Spleen (tissue), 13 donors: Measurements from ENCODE around the gene ATP10B. TPM values are rescaled to one million over a fixed set of nuclear protein-coding genes. Genes with fewer than 3 reads are reported as not detected.
"Not testable (repeated sequence)": the region's sequence is repeated elsewhere in the genome, so short reads cannot be mapped to it uniquely, and the experiment has no call there.

Experiments used
- DNase-seq: peaks from one replicate; pipeline ENCODE4 v3.0.0-alpha.2; 2020
- H3K27ac ChIP-seq, 8 donors: fragments of 200-600 bp; sonication (generic) in 7 of 8; 1 replicate in 4 of 8; 2 replicates in 4 of 8; pipeline versions ENCODE4 v1.5.0 to v1.8.0; 2016 to 2021; ENCODE audit warnings: inconsistent platforms in 4 of 8, mild to moderate bottlenecking in 4 of 8, moderate library complexity in 1 of 8
- H3K27me3 ChIP-seq, 7 donors: fragments of 200-600 bp; sonication (generic) in 6 of 7; replicated peaks in 1 of 7; 1 replicate in 4 of 7; 2 replicates in 3 of 7; pipeline versions ENCODE4 v1.5.0 to v1.8.0; 2016 to 2021; ENCODE audit warnings: inconsistent platforms in 3 of 7, mild to moderate bottlenecking in 1 of 7
- H3K36me3 ChIP-seq, 6 donors: fragments of 200-600 bp; sonication (generic) in 5 of 6; 1 replicate in 4 of 6; 2 replicates in 2 of 6; pipeline versions ENCODE4 v1.5.0 to v1.8.0; 2016 to 2021; ENCODE audit warnings: inconsistent platforms in 2 of 6
- H3K4me1 ChIP-seq, 6 donors: fragments of 200-600 bp; sonication (generic) in 5 of 6; 1 replicate in 3 of 6; 2 replicates in 3 of 6; pipeline versions ENCODE4 v1.5.0 to v1.8.0; 2016 to 2021; ENCODE audit warnings: inconsistent platforms in 3 of 6
- H3K4me3 ChIP-seq, 8 donors: fragments of 200-600 bp; sonication (generic) in 7 of 8; 1 replicate in 4 of 8; 2 replicates in 4 of 8; pipeline versions ENCODE4 v1.5.0 to v1.8.0; 2016 to 2021; ENCODE audit warnings: inconsistent platforms in 4 of 8, mild to moderate bottlenecking in 4 of 8, moderate library complexity in 2 of 8
- H3K9me3 ChIP-seq, 8 donors: fragments of 200-600 bp; sonication (generic) in 7 of 8; 1 replicate in 4 of 8; 2 replicates in 4 of 8; pipeline versions ENCODE4 v1.5.0 to v1.8.0; 2016 to 2021; ENCODE audit warnings: inconsistent platforms in 4 of 8
- POLR2A ChIP-seq, 3 donors: fragments of 450-650 bp; IDR thresholded peaks; one replicate each; pipeline ENCODE4 v1.5.1; 2017; ENCODE audit warnings: antibody characterized with exemption in 3 of 3, mild to moderate bottlenecking in 1 of 3
- POLR2AphosphoS5 ChIP-seq, 3 donors: sonication (generic); formaldehyde crosslinking; IDR thresholded peaks; one replicate each; pipeline ENCODE4 v1.5.1; 2017; ENCODE audit warnings: antibody characterized with exemption in 3 of 3
- WGBS, 5 donors: extraction: QIAGEN DNeasy Blood & Tissue Kit in 3 of 5; methylation state at CpG; one replicate each; pipeline versions ENCODE4 v1.1.5 to v1.1.7; 2013 to 2018; 5-methylcytosine and 5-hydroxymethylcytosine counted together
- intact Hi-C: fragments of 100-400 bp; cut with DNase I; formaldehyde crosslinking; loops from one replicate; pipeline ENCODE4 v1.15.0; 2023; ENCODE audit warnings: low total_unique reads
- long read RNA-seq, 2 donors: transcript quantifications; one replicate each; lab custom pipeline, GENCODE V29; 2026
- polyA plus RNA-seq, 3 donors: library from polyadenylated mRNA; stranded (reverse); fragments of 200-250 nt; gene quantifications; one replicate each; pipeline ENCODE4 v1.2.1, GENCODE V29; 2013
- total RNA-seq, 7 donors: library from RNA; depleted of rRNA in 3 of 7; stranded (reverse); fragments of >200 nt in 3 of 7; fragmentation: NEBNext Ultra II Directional in 4 of 7; extraction: Animal tissue kit (Norgen Biotek cat#: 25700) in 4 of 7; gene quantifications; one replicate each; pipeline versions ENCODE4 v1.1.0 to v1.2.1, GENCODE V29; 2016 to 2021
- TF ChIP-seq, protein P1 (sequence below), 11 experiments: fragments of 200-600 bp in 7 of 11; fragments of 450-650 bp in 4 of 11; sonication (generic) in 4 of 11; IDR thresholded peaks in 8 of 11; conservative IDR thresholded peaks in 3 of 11; 1 replicate in 7 of 11; 2 replicates in 4 of 11; pipeline versions ENCODE4 v1.4.0 to v1.8.0; 2016 to 2021; ENCODE audit warnings: antibody characterized with exemption in 11 of 11, inconsistent platforms in 4 of 11, mild to moderate bottlenecking in 1 of 11
- donor health status: healthy with polysubstance abuse.
- donor health status: DM: no; HTN: no; CAD: no; lungs with moderate emphysema.
- donor health status: DM: no; HTN: no; CAD: no.
- donor health status: Bipolar disorder and iron deficiency.
- donor health status: healthy.
- donor health status: DM: no; HTN: no; CAD: no.
- donor health status: DM: yes; HTN: yes; CAD: no.

ATP10B gene, protein sequence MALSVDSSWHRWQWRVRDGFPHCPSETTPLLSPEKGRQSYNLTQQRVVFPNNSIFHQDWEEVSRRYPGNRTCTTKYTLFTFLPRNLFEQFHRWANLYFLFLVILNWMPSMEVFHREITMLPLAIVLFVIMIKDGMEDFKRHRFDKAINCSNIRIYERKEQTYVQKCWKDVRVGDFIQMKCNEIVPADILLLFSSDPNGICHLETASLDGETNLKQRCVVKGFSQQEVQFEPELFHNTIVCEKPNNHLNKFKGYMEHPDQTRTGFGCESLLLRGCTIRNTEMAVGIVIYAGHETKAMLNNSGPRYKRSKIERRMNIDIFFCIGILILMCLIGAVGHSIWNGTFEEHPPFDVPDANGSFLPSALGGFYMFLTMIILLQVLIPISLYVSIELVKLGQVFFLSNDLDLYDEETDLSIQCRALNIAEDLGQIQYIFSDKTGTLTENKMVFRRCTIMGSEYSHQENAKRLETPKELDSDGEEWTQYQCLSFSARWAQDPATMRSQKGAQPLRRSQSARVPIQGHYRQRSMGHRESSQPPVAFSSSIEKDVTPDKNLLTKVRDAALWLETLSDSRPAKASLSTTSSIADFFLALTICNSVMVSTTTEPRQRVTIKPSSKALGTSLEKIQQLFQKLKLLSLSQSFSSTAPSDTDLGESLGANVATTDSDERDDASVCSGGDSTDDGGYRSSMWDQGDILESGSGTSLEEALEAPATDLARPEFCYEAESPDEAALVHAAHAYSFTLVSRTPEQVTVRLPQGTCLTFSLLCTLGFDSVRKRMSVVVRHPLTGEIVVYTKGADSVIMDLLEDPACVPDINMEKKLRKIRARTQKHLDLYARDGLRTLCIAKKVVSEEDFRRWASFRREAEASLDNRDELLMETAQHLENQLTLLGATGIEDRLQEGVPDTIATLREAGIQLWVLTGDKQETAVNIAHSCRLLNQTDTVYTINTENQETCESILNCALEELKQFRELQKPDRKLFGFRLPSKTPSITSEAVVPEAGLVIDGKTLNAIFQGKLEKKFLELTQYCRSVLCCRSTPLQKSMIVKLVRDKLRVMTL (N-terminal part only)
- total RNA-seq (not detected), polyA plus RNA-seq (under 1 TPM in 1 of 3 donors, not detected in 2; 0.06 TPM)
- long read RNA-seq, donor 1: 0 reads
- long read RNA-seq, donor 2: 0 reads

DNA sequence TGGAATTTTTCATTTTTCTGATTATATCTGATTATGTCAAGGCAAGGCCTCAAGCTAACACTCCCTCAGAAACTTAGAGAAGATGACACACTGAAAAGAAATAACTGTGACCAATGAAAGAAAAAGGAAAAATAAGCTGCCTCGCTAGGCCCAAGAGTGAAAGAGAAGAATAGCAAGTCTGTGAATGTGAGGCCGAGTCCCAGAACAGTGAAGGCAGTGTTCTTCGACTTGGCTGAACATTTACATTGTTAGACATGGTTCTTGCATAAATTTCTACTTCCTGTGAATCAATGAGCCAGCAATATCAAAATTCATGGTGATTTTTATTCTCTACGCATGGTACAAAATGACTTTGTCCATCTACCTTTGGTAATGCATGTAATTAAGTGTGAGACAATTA, at the start of gene ATP10B:
Gene ATP10B (minus strand): TSS at position 163 of the 400 bp plus-strand sequence. CDS start 164,137 bp downstream, outside the sequence.
- WGBS, 5 donors: 65 to 87% (median 78%) methylated on average over 4 of the region's 4 CpGs
- no peak for TF ChIP-seq POLR2A (IDR thresholded peaks at IDR 0.05)
- Histone ChIP-seq H3K9me3 (peaks cover 0 to 5% (median 0%) of the 10 kb centered on the region in 8 donors), H3K27ac (no peak within 1 kb of the TSS), H3K36me3 (no peaks in the 10 kb centered on the region), H3K4me3 (no peak within 1 kb of the TSS), H3K27me3 (no peaks in the 10 kb centered on the region), H3K4me1 (no peaks in the 10 kb centered on the region)
- intact Hi-C loops: no loop called here
- no peak for DNase-seq

DNA sequence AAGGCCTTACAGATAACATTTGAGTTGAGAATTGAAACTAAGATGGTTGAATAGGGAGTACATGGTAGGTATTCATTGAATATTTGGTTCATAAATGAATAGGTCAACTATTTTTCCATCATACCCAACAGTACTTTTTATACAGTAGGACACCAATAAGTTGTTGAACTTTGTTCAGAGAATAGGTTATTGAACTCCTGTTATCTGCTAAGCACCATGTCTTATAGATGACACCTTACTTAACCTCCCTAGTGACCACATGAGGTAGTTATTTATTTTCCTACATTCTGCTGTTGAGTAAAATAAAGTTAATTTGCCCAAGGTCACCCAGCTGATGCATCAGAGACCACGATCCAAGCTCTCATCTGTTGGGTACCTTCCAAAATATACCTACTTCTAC, 49.6 kb upstream of the ATP10B start:
- WGBS, 5 donors: 63 to 74% (median 65%) methylated on average over 1 of the region's 1 CpG

DNA sequence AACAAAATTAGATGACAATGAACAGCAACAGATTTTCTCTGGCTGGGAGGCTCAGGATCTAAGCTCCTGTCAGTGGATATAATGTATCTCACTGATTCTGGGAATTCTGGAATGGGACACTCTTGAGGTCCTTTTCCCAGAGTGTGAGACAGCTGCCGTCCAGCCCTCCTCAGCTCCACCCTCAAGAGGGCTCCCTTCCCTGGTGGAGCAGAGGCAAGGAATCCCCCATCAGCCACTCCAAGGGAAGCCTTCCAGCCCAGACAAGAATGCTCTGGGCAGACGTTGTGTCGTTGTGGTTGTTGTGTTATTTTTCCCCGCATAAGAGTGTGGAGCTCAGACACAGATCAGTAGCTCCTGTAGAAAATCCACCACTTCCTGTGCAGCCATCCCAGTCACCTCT, 47.7 kb upstream of the ATP10B start:
- WGBS, 5 donors: 60 to 68% (median 64%) methylated on average over 4 of the region's 4 CpGs
- no peaks in the 10 kb centered on the region for H3K4me1 ChIP-seq
- no peak for TF ChIP-seq POLR2A (IDR thresholded peaks at IDR 0.05)
- no peak for TF ChIP-seq POLR2AphosphoS5 (IDR thresholded peaks at IDR 0.05)
- TF ChIP-seq, protein P1, sequence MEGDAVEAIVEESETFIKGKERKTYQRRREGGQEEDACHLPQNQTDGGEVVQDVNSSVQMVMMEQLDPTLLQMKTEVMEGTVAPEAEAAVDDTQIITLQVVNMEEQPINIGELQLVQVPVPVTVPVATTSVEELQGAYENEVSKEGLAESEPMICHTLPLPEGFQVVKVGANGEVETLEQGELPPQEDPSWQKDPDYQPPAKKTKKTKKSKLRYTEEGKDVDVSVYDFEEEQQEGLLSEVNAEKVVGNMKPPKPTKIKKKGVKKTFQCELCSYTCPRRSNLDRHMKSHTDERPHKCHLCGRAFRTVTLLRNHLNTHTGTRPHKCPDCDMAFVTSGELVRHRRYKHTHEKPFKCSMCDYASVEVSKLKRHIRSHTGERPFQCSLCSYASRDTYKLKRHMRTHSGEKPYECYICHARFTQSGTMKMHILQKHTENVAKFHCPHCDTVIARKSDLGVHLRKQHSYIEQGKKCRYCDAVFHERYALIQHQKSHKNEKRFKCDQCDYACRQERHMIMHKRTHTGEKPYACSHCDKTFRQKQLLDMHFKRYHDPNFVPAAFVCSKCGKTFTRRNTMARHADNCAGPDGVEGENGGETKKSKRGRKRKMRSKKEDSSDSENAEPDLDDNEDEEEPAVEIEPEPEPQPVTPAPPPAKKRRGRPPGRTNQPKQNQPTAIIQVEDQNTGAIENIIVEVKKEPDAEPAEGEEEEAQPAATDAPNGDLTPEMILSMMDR (IDR thresholded peaks at IDR 0.05 in 8 of 11, conservative IDR thresholded peaks at IDR 0.05 in 3 of 11): no peak

More for the DNA sequence above, 49.6 kb upstream of the ATP10B start:
- Histone ChIP-seq H3K4me1 (no peaks in the 10 kb centered on the region), H3K9me3 (no peaks in the 10 kb centered on the region), H3K27me3 (no peaks in the 10 kb centered on the region), H3K36me3 (no peaks in the 10 kb centered on the region), H3K27ac (no peak overlapping the region), H3K4me3 (no peak overlapping the region)
- intact Hi-C loops: no loop called here
- no peak for DNase-seq
- no peak for TF ChIP-seq POLR2A (IDR thresholded peaks at IDR 0.05)
- TF ChIP-seq, protein P1 (IDR thresholded peaks at IDR 0.05 in 8 of 11, conservative IDR thresholded peaks at IDR 0.05 in 3 of 11): no peak
- TF ChIP-seq POLR2AphosphoS5 (IDR thresholded peaks at IDR 0.05): no peak

DNA sequence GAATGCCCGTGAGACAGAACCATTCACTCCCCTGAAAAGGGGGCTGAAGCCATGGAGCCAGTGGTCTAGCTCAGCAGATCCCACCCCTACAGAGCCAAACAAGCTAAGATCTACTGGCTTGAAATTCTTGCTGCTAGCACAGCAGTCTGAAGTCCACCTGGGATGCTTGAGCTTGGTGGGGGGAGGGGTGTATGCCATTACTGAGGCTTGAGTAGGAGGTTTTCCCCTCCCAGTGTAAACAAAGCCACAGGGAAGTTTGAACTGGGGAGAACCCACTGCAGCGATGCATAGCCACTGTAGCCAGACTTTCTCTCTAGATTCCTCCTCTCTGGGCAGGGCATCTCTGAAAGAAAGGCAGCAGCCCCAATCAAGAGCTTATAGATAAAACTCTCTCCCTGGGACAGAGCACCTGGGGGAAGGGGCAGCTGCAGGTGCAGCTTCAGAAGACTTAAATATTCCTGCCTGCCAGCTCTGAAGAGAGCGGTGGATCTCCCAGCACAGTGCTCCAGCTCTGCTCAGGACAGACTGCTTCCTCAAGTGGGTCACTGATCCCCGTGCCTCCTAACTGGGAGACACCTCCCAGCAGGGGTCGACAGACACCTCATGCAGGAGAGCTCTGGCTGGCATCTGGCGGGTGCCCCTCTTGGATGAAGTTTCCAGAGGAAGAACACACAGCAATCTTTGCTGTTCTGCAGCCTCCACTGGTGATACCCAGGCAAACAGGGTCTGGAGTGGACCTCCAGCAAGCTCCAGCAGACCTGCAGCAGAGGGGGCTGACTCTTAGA, 41.4 kb upstream of the ATP10B start:
- H3K4me1 ChIP-seq, H3K36me3 ChIP-seq, H3K9me3 ChIP-seq, intact Hi-C loops, H3K27ac ChIP-seq, DNase-seq, H3K4me3 ChIP-seq, H3K27me3 ChIP-seq: not testable (repeated sequence)
- 84 to 88% (median 87%) methylated on average over 5 to 6 of the region's 6 CpGs for WGBS, 5 donors

More for the DNA sequence above, 47.7 kb upstream of the ATP10B start:
- Histone ChIP-seq H3K4me3 (no peak overlapping the region), H3K9me3 (peaks cover 0 to 5% (median 0%) of the 10 kb centered on the region in 8 donors), H3K36me3 (no peaks in the 10 kb centered on the region), H3K27ac (no peak overlapping the region), H3K27me3 (no peaks in the 10 kb centered on the region)
- intact Hi-C loops: no loop called here
- no peak for DNase-seq
